T1000 (cell line): ENCODE results near the gene PPP2R3B.
"Not testable (repeated sequence)": the region's sequence is repeated elsewhere in the genome, so short reads cannot be mapped to it uniquely, and the experiment has no call there.

Experiments used
- DNase-seq: peaks from one replicate; lab custom pipeline; 2025; ENCODE audit warnings: mixed read lengths; lab: John Stamatoyannopoulos, UW

Gene PPP2R3B

GRCh38 chrX:337331-337831, 49.3 kb downstream of the PPP2R3B start:
- DNase-seq: no peak

- DNase-seq: no peak
Observed at GRCh38 chrX:336227-336626, 50.5 kb downstream of the PPP2R3B start.

DNA sequence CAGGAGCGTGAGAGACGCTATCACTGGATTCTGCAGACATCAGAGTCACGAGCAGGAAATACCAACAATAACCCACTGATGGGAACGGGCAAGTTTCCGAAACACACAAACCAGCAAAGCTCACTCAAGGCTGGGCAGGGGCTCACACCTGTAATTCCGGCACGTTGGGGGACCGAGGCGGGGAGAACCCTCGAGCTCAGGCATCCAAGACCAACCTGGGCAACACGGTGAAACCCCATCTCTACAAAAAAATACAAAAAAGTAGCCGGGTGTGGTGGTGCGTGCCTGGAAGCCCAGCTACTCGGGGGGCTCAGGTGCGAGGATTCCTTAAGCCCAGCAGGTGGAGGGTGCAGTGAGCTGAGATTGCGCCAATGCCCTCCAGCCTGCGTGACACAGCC, 51.0 kb downstream of the PPP2R3B start:
- DNase-seq: no peak

DNA sequence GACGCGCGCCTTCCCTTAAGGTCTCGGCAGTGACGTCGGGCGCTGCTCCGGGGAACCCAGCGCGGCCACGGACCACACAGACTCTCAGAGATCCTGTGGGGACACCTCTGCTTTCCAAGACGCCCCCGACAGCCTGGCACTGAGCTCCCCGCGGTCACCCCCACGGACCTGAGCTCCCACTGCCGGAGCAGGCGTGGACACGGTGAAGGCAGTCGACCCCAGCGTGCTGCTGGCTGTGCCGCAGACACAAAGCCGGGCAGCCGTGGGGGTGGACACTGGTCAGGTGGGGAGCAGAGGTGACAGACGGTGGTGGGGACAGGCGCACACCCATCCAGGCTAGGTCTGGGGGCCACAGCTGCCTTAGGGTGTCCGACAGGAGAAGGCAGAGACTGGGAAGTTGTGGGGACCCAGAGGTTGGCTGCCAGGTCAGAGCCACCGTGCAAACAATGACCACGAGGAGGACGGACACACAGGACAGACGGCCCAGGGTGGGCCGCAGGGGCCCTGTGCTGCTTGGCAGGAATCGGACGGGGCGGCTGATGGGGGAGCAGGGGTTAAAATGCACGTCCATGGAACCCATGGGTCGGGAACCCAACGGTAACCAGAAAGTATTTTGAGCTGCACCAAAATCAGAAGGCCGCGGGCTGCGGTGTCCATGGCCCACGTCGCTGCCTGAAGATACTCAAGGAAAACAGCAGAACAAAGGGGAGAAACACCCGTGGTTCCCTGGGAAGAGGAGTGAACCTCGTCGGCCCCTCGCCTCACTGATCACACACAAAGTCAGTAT, 51.5 kb downstream of the PPP2R3B start:
- DNase-seq: no peak

DNA sequence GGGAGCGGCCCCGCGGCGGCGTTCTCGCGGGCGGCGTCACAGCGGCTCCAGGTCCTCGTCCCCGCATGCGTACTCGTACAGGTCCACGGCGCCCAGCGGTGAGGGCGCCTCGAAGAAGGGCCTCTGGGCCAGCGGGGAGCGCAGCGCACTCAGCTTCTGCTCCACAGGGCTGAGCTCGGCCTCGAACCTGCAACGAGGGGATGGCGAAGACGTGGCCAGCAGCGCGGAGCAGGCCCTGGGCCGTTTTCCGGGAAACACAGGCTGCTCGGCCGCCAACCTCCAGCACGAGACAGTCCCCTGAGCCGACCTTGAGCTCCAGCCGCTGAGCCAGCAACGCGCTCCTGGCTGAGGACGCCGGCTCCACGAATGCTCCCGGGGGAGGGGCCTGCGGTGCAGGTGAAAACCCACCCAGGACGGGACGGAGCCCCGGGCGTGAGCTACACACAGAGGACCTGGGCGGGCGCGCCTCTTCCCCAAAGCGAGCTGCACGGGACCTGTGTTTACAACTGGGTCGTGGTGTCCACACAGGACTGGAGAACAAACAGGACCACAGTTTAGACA, 52.3 kb downstream of the PPP2R3B start:
- DNase-seq: no peak

GRCh38 chrX:333611-334311, 52.9 kb downstream of the PPP2R3B start:
- DNase-seq: no peak

- DNase-seq: no peak
Observed at GRCh38 chrX:332916-333610, 53.6 kb downstream of the PPP2R3B start.

GRCh38 chrX:332496-332860, 54.2 kb downstream of the PPP2R3B start:
- no peak for DNase-seq

- no peak for DNase-seq
Observed at GRCh38 chrX:331825-332495, 54.7 kb downstream of the PPP2R3B start.

DNA sequence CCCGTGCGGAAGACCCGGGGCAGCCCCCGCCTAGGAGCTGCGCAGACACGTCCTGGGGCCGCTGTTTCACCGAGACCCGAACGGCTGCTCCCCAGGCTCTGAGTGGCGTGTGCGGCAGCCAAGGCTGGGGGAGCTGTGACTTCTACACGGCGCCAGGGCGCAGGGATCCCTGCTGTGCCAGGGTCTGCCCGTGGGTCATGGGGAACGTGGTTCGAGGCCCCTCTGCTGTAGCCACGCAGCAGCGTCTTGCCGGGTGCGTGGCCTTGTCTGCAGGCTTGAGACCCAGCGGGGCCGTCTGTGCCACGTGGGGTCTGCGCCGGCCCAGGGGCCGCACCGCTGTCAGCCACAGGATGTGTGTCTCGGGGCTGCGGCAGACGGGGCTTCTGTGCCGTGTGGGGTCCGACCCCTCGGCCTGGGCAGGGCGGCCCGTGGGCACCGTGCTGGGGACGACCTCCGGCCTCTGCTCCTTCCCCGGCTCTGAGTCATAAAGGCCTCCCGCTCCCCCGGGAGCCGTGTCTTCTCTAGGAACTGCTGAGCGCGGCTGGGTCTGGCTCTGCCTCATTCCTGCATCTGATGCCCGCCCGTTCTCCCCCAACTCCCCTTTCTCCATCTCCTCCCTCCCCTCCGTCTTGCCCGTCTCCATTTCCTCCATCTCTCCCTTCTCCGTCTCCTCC, 55.4 kb downstream of the PPP2R3B start:
- DNase-seq: peak; percentile 28

GRCh38 chrX:330726-331150, 56.0 kb downstream of the PPP2R3B start:
- no peak for DNase-seq

DNA sequence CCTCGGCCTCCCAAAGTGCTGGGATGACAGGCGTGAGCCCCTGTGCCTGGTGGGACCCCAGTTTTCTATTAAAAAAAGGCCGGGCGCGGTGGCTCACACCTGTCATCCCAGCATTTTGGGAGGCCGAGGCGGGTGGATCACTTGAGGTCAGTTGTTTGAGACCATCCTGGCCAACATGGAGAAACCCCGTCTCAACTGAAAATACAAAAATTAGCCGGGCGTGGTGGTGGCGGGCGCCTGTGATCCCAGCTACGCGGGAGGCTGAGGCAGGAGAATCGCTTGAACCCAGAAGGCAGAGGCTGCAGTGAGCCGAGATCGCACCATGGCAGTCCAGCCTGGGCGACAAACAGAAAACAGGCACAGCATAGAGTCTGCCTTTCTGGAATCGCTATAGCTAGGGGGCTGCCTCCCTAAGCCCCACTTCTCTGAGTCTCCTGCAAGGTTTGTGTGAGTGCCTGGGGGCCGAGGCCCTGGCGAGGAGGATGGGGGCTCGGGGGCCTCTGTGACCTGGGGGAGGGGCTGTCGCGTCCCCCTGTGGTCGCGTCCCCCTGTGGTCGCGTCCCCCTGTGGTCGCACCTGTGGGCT, 56.5 kb downstream of the PPP2R3B start:
- DNase-seq: not testable (repeated sequence)

GRCh38 chrX:329291-329910, 57.3 kb downstream of the PPP2R3B start:
- DNase-seq: no peak

DNA sequence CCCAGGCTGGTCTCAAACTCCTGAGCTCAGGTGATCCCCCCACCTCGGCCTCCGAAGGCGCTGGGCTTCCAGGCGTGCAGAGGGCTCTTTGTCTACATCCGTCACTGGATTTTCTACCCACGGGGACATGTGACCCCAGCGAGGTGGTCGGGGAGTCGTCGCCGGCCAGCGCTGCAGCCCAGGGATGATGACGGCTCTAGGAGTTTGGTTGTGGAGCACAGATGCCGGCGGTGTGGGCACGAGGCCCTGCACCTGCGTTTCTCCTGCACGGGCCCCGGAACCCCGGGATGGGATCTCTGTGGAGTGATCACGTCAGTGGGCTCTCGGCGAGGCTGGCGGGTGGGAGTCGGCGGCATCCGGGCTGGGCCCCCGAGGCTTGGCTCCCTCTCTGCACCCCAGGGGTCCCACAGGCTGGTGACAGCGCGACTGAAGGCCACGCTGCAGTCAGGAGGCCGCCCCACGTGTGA, 59.0 kb downstream of the PPP2R3B start:
- DNase-seq: no peak

- DNase-seq: not testable (repeated sequence)
Observed at GRCh38 chrX:324664-325063, 62.0 kb downstream of the PPP2R3B start.

DNA sequence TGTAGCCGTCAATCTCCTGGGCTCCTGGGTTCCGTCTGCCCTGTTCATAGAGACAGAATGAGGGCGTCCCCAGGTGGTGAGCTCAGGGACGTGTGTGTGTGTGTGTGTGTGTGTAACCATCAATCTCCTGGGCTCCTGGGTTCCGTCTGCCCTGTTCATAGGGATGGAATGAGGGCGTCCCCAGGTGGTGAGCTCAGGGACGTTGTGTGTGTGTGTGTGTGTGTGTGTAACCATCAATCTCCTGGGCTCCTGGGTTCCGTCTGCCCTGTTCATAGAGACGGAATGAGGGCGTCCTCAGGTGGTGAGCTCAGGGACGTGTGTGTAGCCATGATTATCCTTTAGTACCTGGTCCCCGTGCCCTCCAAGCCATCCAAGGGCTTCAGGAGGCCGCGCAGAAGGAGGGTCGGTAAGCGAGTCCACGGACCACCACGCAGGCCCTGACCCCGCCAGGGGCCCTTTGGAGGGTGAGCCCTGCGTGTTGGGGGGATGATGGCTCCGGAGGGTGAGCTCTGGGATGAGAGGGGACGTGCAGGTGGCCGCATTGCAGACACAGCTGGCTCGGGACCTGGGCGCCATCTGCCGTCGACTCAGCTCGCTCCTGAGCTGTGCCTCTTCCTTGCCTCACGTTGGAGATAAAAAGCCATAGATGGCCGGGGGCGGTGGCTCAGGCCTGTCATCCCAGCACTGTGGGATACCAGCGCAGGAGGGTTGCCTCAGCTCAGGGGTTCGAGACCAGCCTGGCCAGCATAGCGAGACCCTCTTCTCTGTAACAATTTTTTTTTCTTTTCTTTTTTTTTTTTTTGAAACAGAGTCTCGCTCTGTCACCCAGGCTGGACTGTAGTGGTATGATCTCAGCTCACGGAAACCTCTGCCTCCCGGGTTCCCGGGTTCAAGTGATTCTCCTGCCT, 62.7 kb downstream of the PPP2R3B start:
- no peak for DNase-seq

- DNase-seq: no peak
Observed at GRCh38 chrX:320126-320783, 66.5 kb downstream of the PPP2R3B start.

GRCh38 chrX:319579-320125, 67.1 kb downstream of the PPP2R3B start:
- DNase-seq: no peak
